DND-41 (cell line): Measurements from ENCODE around the gene PTS.

Experiments
- CTCF ChIP-seq: IDR thresholded peaks from 2 replicates; pipeline ENCODE4 v1.5.1; 2012; ENCODE audit warnings: borderline replicate concordance, low read length, moderate library complexity, mild to moderate bottlenecking; ENCODE audit not compliant: poor library complexity, severe bottlenecking; ENCODE audit errors: extremely low read depth
- EZH2 ChIP-seq: IDR thresholded peaks from 3 replicates; pipeline ENCODE4 v1.6.1; 2012; ENCODE audit warnings: borderline replicate concordance, low read depth, mild to moderate bottlenecking, moderate library complexity, low read length, inconsistent platforms; ENCODE audit not compliant: severe bottlenecking

DNA sequence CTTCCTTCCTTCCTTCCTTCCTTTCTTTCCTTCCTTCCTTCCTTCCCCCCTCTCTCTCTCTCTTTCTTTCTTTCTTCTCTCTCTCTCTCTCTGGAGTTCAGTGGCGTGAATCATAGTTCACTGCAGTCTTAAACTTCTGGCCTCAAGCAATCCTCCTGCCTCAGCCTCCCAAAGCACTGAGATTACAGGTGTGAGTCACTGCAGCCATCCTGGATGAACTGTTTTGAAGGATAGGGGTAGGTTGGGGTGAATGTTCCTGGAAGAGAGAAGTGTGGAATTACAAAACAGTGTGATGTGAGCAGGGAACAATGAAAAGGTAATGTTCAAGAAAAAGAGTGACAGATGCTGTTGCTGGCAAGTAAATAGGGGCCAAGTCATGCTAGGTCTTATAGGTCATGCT, 46.8 kb downstream of the PTS start:
- no peak for TF ChIP-seq CTCF
- no peak for TF ChIP-seq EZH2
